Measurements from ENCODE around the gene OPN1MW.
"Not testable (repeated sequence)": the region's sequence is repeated elsewhere in the genome, so short reads cannot be mapped to it uniquely, and the experiment has no call there.

Gene OPN1MW

GRCh38 chrX:154182296-154182695 lies at the start of gene OPN1MW:
Gene OPN1MW (plus strand): TSS chrX:154182596. CDS start chrX:154182678, 82 bp downstream.
- H3K4me3 ChIP-seq (ENCODE audit: low read depth, low read length); DNase-seq (ENCODE audit: low read depth): not testable (repeated sequence)

GRCh38 chrX:154135458-154136229 lies 46.8 kb upstream of the OPN1MW start:
- no peak overlapping the region for H3K4me3 ChIP-seq (ENCODE audit: low read depth, low read length)
- DNase-seq (ENCODE audit: low read depth), result no peak

GRCh38 chrX:154136627-154137161 lies 45.7 kb upstream of the OPN1MW start:
- peak overlapping the region; percentile 29 for H3K4me3 ChIP-seq (ENCODE audit: low read depth, low read length)
- DNase-seq (ENCODE audit: low read depth), result no peak

GRCh38 chrX:154138857-154139256 lies 43.5 kb upstream of the OPN1MW start:
- H3K4me3 ChIP-seq (ENCODE audit: low read depth, low read length), result no peak overlapping the region
- no peak for DNase-seq (ENCODE audit: low read depth)

- DNase-seq (ENCODE audit: low read depth), result no peak
- no peak overlapping the region for H3K4me3 ChIP-seq (ENCODE audit: low read depth, low read length)
These were observed 42.2 kb upstream of the OPN1MW start for GRCh38 chrX:154140206-154140605.

GRCh38 chrX:154140742-154141141 lies 41.7 kb upstream of the OPN1MW start:
- no peak overlapping the region for H3K4me3 ChIP-seq (ENCODE audit: low read depth, low read length)
- no peak for DNase-seq (ENCODE audit: low read depth)

GRCh38 chrX:154142386-154142785 lies 40.0 kb upstream of the OPN1MW start:
- no peak for DNase-seq (ENCODE audit: low read depth)

GRCh38 chrX:154142950-154143745 lies 39.2 kb upstream of the OPN1MW start:
- no peak for DNase-seq (ENCODE audit: low read depth)
- no peak overlapping the region for H3K4me3 ChIP-seq (ENCODE audit: low read depth, low read length)

More at GRCh38 chrX:154142386-154142785, 40.0 kb upstream of the OPN1MW start:
- no peak overlapping the region for H3K4me3 ChIP-seq (ENCODE audit: low read depth, low read length)

GRCh38 chrX:154144010-154144409 lies 38.4 kb upstream of the OPN1MW start, which contains the start of gene OPN1LW:
Gene OPN1LW (plus strand): TSS chrX:154144243. CDS start chrX:154144284, 41 bp downstream.
- H3K4me3 ChIP-seq (ENCODE audit: low read depth, low read length); DNase-seq (ENCODE audit: low read depth): not testable (repeated sequence)

GRCh38 chrX:154151030-154151429 lies 31.4 kb upstream of the OPN1MW start:
- not testable (repeated sequence) for H3K4me3 ChIP-seq (ENCODE audit: low read depth, low read length); DNase-seq (ENCODE audit: low read depth)

- DNase-seq (ENCODE audit: low read depth); H3K4me3 ChIP-seq (ENCODE audit: low read depth, low read length): not testable (repeated sequence)
These were observed 26.2 kb upstream of the OPN1MW start for GRCh38 chrX:154156221-154156620.

- not testable (repeated sequence) for H3K4me3 ChIP-seq (ENCODE audit: low read depth, low read length); DNase-seq (ENCODE audit: low read depth)
These were observed 25.2 kb upstream of the OPN1MW start for GRCh38 chrX:154157207-154157606.

GRCh38 chrX:154159345-154159744 lies 23.1 kb upstream of the OPN1MW start:
- not testable (repeated sequence) for DNase-seq (ENCODE audit: low read depth); H3K4me3 ChIP-seq (ENCODE audit: low read depth, low read length)

- DNase-seq (ENCODE audit: low read depth); H3K4me3 ChIP-seq (ENCODE audit: low read depth, low read length): not testable (repeated sequence)
These were observed 17.5 kb upstream of the OPN1MW start for GRCh38 chrX:154164902-154165301.

- not testable (repeated sequence) for H3K4me3 ChIP-seq (ENCODE audit: low read depth, low read length); DNase-seq (ENCODE audit: low read depth)
These were observed 14.0 kb upstream of the OPN1MW start for GRCh38 chrX:154168384-154168783.

- H3K4me3 ChIP-seq (ENCODE audit: low read depth, low read length); DNase-seq (ENCODE audit: low read depth): not testable (repeated sequence)
These were observed 9.9 kb upstream of the OPN1MW start for GRCh38 chrX:154172535-154172943.

GRCh38 chrX:154174356-154174755 lies 8.0 kb upstream of the OPN1MW start:
- not testable (repeated sequence) for DNase-seq (ENCODE audit: low read depth); H3K4me3 ChIP-seq (ENCODE audit: low read depth, low read length)

GRCh38 chrX:154183794-154184193 lies 1.4 kb downstream of the OPN1MW start:
- not testable (repeated sequence) for DNase-seq (ENCODE audit: low read depth); H3K4me3 ChIP-seq (ENCODE audit: low read depth, low read length)

- not testable (repeated sequence) for H3K4me3 ChIP-seq (ENCODE audit: low read depth, low read length)
These were observed 10.4 kb downstream of the OPN1MW start for GRCh38 chrX:154192846-154193245.

GRCh38 chrX:154194316-154194715 lies 11.9 kb downstream of the OPN1MW start:
- not testable (repeated sequence) for DNase-seq (ENCODE audit: low read depth); H3K4me3 ChIP-seq (ENCODE audit: low read depth, low read length)

More at GRCh38 chrX:154192846-154193245, 10.4 kb downstream of the OPN1MW start:
- DNase-seq (ENCODE audit: low read depth), result not testable (repeated sequence)
